HG03469 (cell line): ENCODE data around the gene ITPR2.

Source experiments
- ATAC-seq: cut with Tn5 transposase; IDR thresholded peaks from one replicate; pipeline ENCODE4 v1.9.1; 2021; ENCODE audit warnings: mild to moderate bottlenecking, moderate library complexity, moderate number of reproducible peaks; ENCODE audit not compliant: unreplicated experiment

ITPR2 gene

DNA sequence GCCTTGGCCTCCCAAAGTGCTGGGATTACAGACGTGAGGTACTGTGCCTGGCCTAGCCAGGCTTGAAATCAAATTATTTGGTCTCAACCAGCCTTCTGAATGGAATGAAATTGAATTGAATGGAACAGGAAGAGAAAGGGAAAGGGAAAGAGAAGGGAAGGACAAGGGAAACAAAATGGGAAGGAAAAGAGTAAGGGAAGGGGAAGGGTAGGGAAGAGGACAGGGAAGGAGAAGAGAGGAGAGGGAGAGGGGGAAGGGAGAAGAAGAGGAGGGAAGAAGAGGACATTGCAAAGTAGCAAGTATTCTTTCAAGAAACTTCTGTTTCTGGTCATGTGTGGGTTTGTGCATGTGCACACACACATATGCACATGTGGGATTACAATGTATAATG lies 97.8 kb downstream of the ITPR2 start:
- no peak for ATAC-seq

- ATAC-seq = no peak
Measured at GRCh38 chr12:26734510-26735248, 98.3 kb downstream of the ITPR2 start.

DNA sequence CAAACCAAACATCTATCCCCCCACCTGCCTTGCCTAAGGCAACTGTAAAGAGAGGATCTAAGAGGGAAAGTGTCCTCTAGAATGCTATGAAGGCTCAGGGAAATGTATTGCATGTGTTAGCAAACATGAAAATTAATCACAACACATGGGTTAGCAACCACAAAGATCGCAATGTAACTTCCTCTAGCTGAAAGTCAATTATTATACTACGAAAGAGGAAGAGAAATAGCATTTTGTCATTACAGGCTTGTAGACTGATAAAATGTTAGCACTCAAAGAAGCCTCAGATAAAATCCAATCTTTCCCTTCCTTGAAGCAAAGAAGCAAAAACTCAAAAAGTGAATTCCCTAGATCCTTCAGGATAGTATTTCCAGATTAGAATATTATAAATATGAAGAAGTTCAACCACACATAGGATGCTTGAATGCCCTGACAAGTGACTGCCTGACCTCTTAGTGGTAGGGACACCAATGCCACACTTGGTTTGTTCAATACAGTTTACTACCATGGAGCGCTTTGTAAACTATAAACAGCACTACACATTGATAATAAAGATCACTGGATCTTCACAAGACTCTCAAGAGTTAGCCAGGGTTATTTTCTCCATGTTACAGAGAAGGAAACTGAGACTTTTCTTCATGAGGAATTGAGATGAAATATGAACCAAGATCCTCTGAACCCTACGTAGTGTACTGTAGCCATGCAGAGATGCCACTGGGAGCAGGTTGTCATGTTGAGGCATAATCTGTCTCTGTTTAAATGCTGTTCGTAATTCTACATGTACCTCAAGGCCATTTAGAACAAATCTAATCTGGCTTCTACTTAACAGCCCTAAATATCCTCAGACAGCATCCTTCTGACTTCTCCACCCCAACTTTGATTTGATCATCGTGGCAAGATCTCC lies 100.7 kb downstream of the ITPR2 start:
- peak; percentile 48 for ATAC-seq

DNA sequence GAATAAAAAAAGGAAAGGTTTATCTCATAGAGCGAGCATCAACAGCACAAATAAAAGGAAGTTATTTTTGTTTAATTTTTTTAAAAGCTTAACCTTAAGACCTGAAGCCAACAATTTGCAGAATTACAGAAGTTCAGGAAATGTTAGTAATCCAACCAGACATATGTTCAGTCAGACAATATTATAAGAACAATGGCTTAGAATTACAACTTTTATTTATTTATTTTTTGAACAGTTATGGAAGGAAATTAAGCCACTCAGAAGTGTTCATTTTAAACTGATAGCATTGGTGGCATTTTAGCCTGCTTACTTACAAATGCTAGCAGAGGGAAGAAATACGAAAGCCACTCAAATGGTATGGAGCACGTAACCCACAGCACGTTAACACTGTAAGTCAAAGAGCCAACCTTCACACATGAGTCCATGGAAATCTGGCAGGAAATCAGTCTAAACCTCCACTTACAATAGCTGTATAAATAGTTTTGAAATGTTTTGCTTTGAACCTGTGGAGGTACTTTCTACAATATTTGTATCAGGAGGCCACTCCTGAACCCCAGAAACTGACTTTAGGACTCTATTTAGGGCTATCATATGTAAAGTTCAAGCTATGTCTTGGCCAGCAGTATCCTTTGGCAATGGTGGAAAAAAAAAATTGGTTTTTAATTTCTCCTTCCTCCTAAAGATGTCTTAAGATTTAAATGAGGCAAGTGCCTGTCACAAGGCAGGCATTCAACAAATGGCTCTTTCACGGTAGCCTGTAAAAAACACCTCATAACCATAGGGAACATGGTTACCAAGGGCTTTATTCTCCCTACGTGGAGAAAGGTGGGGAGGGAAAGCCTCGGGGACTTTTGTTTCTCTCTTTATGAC lies 102.3 kb downstream of the ITPR2 start:
- no peak for ATAC-seq

DNA sequence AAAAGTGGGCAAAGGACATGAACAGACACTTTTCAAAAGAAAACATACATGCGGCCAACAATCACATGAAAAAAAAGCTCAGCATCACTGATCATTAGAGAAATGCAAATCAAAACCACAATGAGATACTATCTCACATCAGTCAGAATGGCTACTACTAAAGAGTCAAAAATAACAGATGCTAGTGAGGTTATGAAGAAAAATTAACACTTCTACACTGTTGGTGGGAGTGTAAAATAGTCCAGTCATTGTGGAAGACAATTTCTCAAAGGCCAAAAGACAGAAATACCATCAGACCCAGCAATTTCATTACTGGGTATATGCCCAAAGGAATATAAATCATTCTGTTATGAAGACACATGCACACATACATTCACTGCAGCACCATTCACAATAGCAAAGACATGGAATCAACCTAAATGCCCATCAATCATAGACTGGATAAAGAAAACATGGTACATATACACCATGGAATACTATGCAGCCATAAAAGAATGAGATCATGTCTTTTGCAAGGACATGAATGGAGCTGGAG lies 103.8 kb downstream of the ITPR2 start:
- peak; percentile 51 for ATAC-seq

DNA sequence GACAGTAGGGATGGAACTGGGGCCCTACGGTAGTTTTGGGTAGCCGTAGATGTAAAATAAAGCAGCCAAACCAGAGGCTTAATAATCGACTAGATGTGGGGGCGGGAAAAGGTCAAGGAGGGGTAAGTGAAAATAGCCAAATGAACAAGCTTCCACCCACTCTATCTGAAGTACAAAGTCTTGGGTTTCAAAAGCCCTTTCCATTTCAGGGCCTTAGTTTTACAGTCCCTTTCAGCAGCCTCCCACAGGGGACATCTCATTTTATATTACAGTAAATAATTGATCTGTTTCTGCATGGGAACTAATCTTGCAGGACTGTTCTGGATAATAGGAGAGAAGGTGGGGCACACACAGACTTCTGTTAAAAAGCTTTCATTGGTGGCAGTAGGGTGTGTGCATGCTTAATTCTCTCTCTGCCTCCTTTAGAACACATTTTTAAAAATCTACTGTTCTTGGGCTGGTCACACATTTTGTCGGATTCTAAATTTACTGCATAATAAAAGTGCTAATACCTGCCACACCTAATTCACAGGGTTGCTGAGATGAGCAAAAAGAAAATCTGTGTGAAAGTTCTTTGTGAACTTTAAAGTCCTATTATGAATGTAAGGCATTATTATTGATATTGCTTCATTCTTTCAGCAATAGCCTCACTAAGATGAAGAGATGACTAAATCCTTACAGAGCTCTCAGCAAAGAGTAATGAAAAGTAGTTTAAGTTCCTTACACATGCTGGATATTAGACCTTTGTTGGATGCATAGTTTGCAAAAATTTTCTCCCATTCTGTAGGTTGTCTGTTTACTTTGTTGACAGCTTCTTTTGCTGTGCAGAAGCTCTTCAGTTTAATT lies 104.6 kb downstream of the ITPR2 start:
- no peak for ATAC-seq

- no peak for ATAC-seq
Measured at GRCh38 chr12:26727482-26728204, 105.4 kb downstream of the ITPR2 start.

- no peak for ATAC-seq
Measured at GRCh38 chr12:26726956-26727355, 106.0 kb downstream of the ITPR2 start.

- no peak for ATAC-seq
Measured at GRCh38 chr12:26725276-26725916, 107.6 kb downstream of the ITPR2 start.

DNA sequence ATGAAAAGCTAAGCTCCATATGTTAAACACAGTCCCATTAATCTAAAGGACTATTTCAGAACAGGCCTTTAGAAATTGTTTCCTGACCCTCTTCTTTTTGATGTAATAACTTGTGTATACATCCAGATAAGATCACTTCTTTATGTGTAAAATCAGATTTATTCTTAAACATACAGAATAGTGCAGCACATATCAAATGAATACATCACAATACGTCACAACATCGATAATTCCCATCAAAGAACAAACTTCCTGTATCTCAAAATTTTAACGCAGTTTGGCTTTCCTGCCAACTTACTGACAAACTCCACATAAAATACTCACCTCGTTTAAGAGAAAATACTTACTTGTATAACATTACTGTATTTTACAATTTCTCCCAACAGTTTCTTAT lies 108.7 kb downstream of the ITPR2 start:
- ATAC-seq = no peak

DNA sequence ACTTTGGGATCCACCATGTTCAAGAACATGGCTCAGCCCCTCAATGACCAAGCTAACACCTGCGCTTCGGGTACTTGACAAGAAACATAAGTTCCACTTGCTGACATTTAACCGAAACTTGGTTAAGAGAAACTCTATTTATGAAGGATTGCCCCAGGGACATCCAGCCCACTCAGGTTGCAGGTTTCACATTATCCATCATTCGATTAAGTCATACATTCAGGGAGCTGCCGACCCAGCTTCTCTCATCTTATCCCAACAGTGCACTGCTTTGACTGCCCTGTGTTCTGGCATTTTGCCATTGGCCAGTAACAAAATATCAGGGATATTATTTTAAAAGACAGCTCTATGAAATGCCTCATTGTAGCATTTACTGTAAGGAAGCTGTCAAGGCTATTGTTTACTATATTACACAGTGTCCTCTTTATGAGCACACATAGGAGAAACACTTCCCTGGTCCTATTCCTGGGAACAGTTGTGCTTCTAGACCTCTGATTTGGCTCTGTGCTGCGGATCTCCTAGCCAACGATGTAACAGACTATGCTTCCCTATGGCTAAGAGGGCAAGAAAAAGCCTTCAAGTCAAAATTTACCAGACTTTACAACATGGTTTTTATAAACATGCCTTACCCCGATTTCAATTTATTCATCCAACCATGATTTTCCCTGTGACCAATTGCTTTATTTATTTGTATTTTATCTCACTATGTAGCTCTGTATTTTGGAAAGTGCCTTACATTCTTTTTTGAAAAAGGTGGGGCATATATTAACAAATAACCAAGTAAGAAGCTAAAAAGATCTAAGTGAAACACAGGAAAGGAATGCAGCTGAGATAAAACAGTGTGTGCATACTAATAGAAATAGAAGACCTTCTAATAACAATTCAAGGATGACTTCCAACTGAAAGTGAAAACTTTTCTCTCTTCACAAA lies 109.3 kb downstream of the ITPR2 start:
- ATAC-seq = no peak

- no peak for ATAC-seq
Measured at GRCh38 chr12:26721800-26722199, 111.2 kb downstream of the ITPR2 start.

DNA sequence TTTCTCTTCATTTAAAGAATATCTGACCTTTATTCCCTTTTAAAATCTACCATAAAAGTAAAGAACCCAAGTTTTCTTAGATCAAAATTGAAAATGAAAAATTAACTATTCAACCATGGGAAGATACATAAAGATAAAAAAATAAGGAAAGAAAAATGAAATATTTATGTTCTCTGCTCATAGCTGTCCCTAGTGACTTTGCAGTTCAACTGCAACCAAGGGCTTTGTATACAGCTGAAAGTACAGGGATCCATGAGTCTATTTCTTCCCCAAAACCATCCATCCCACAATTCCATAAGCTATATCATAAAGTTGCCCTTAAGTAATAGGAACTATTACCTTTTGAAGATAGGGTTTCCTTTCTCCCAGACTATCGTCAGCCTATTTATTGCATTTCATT lies 113.1 kb downstream of the ITPR2 start:
- no peak for ATAC-seq

DNA sequence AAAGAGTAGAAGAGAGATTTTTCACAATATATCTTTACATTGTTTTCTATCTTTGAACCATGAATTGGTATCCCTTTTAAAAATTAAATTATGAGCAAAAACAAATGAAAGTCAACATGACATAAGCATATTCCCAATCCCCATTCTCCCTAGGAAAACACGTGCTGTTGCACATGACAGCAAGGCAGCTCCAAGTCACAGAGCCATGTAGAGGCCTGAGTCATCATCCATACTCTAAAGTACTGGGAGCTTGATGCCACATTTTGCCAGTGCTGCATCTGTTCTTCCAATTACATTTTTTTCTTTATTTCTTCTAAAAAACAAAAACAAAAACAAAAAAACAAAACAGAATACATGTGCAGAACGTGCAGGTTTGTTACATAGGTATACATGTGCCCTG lies 115.2 kb downstream of the ITPR2 start:
- no peak for ATAC-seq

GRCh38 chr12:26715232-26715631 lies 117.8 kb downstream of the ITPR2 start:
- no peak for ATAC-seq

GRCh38 chr12:26713885-26714383 lies 119.1 kb downstream of the ITPR2 start:
- no peak for ATAC-seq

DNA sequence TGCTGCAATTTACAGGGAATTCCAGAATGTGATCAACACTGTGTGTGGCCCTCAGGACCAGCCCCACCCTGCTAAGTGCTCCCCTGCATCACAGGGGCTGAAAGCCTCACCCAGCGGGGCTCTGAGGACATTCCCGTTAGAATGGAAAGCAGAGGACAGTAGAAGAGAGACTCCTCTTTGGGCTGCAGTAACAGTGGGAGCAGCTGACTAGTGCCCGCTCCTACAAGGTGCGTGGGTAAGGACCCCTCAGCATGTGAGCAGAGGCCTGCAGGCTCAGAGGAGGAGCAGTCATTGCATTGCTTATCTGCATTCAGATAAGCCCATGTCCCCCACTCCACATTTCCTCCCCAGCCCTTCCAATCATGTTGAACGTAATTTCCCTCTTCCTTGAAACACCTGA lies 120.1 kb downstream of the ITPR2 start:
- ATAC-seq = no peak

DNA sequence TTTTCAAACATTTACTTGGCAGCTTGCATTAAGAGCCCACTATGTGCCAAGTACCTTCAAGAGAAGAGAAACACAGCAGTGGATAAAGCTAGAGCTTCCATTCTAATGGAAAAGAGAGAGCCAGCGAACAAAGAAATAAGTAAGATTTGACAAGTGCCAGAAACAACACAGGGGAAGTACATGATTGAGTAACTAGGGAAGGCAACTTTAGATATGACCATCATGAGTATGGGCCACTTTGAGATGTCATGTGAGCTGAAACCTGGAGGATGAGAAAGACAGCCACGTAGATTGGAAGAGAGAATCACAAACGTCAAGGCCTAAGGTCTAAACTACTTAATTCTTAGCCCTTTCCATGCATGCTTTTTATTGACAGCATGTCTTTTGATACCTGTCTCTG lies 121.4 kb downstream of the ITPR2 start:
- no peak for ATAC-seq
